GM12878 (cell line): ENCODE data around the gene ANO2. TPM values are rescaled to one million over a fixed set of nuclear protein-coding genes. Genes with fewer than 3 reads are reported as not detected.

Source experiments
- ATAC-seq: fragments of 200-7000 bp; cut with Tn5 transposase; 3 replicates; pipeline ENCODE4 v1.9.1; 2020; ENCODE audit warnings: mild to moderate bottlenecking, moderate library complexity
- BruUV-seq: library from RNA; stranded (reverse); fragments of 400-500 nt; replicated peaks from 2 replicates; lab custom pipeline; 2021; lab: Mats Ljungman, UMichigan
- CTCF ChIA-PET: fragments of 300-600 bp; sonication (Branson Sonifier 250); formaldehyde crosslinking; extraction: SDS; loops from one replicate; lab custom pipeline; 2021; ENCODE audit warnings: inconsistent platforms; lab: Yijun Ruan, JAX
- POLR2A ChIA-PET: fragments of 350-600 bp; formaldehyde crosslinking; extraction: SDS; loops from one replicate; lab custom pipeline; 2021; ENCODE audit warnings: inconsistent platforms; lab: Charles Lee
- RAD21 ChIA-PET: fragments of 300-600 bp; sonication (Branson Sonifier 250); formaldehyde crosslinking; loops from one replicate; lab custom pipeline; 2023; ENCODE audit warnings: antibody characterized with exemption; ENCODE audit not compliant: unreplicated experiment; lab: Charles Lee
- SMC1A ChIA-PET: fragments of 300-600 bp; sonication (Branson Sonifier 250); formaldehyde crosslinking; loops from one replicate; lab custom pipeline; 2023; ENCODE audit not compliant: unreplicated experiment, uncharacterized antibody; lab: Charles Lee
- DNase-seq: peaks from one replicate; pipeline ENCODE4 v3.0.0-alpha.2; 2011; ENCODE audit warnings: low read depth, low spot score
- FAIRE-seq: peaks from 3 replicates; lab custom pipeline; 2011; peaks lifted over from hg19 to GRCh38; lab: Jason Lieb, UNC
- H2AFZ ChIP-seq: 2 replicates; pipeline ENCODE4 v1.6.0; 2011; ENCODE audit warnings: low read depth, low read length, control low read depth; ENCODE audit not compliant: control insufficient read depth
- H3K27ac ChIP-seq: 2 replicates; pipeline ENCODE4 v1.5.1; 2011; ENCODE audit warnings: control low read depth; ENCODE audit not compliant: control insufficient read depth, insufficient read depth
- H3K27me3 ChIP-seq, 2 experiments: replicated peaks in 1 of 2; 2 replicates each; pipeline versions ENCODE4 v1.6.0 to v1.6.1; 2011; ENCODE audit warnings: low read length in 1 of 2; ENCODE audit not compliant: control insufficient read depth in 2 of 2, insufficient read depth in 2 of 2
- H3K36me3 ChIP-seq, 2 experiments: 2 replicates each; pipeline ENCODE4 v1.5.1; 2011; ENCODE audit warnings: low read length in 1 of 2; ENCODE audit not compliant: control insufficient read depth in 2 of 2, insufficient read depth in 2 of 2
- H3K4me1 ChIP-seq: 2 replicates; pipeline ENCODE4 v1.6.1; 2011; ENCODE audit warnings: mild to moderate bottlenecking, low read length, moderate library complexity, mixed read lengths; ENCODE audit not compliant: control insufficient read depth, insufficient read depth
- H3K4me2 ChIP-seq: 2 replicates; pipeline ENCODE4 v1.6.0; 2011; ENCODE audit warnings: control low read depth; ENCODE audit not compliant: control insufficient read depth, insufficient read depth
- H3K4me3 ChIP-seq: fragments of 200-600 bp; sonication (generic); 2 replicates; pipeline ENCODE4 v1.5.1; 2016
- H3K79me2 ChIP-seq: 2 replicates; pipeline ENCODE4 v1.6.0; 2011; ENCODE audit warnings: low read length; ENCODE audit not compliant: control insufficient read depth, insufficient read depth
- H3K9ac ChIP-seq: 2 replicates; pipeline ENCODE4 v1.8.0; 2011; ENCODE audit warnings: low read length, control low read depth, mixed read lengths; ENCODE audit not compliant: control insufficient read depth, insufficient read depth
- H3K9me3 ChIP-seq: replicated peaks from 3 replicates; pipeline ENCODE4 v1.5.1; 2011; ENCODE audit warnings: mild to moderate bottlenecking, low read length; ENCODE audit not compliant: control insufficient read depth, insufficient read depth
- H4K20me1 ChIP-seq: 2 replicates; pipeline ENCODE4 v1.6.0; 2011; ENCODE audit not compliant: control insufficient read depth, insufficient read depth
- BMI1 ChIP-seq: fragments of 450-650 bp; IDR thresholded peaks from 2 replicates; pipeline ENCODE4 v1.6.1; 2016; ENCODE audit warnings: mild to moderate bottlenecking, moderate library complexity, borderline replicate concordance
- CEBPZ ChIP-seq: fragments of 150-350 bp; IDR thresholded peaks from 2 replicates; pipeline ENCODE4 v1.6.1; 2016; ENCODE audit warnings: low read depth, low read length
- CHD1 ChIP-seq: IDR thresholded peaks from 2 replicates; pipeline ENCODE4 v1.6.1; 2012; ENCODE audit warnings: low read depth, low read length, improper control_type of control experiment
- NFYA ChIP-seq: IDR thresholded peaks from 2 replicates; pipeline ENCODE4 v1.6.1; 2011; ENCODE audit warnings: low read depth, mild to moderate bottlenecking, low read length, improper control_type of control experiment, borderline replicate concordance
- NR2C2 ChIP-seq: IDR thresholded peaks from 2 replicates; pipeline ENCODE4 v1.6.1; 2011; ENCODE audit warnings: borderline replicate concordance, low read depth; ENCODE audit not compliant: control insufficient read depth, insufficient read length
- PAX8 ChIP-seq: fragments of 450-650 bp; IDR thresholded peaks from 2 replicates; pipeline ENCODE4 v1.6.1; 2017; ENCODE audit warnings: mild to moderate bottlenecking, moderate library complexity
- PKNOX1 ChIP-seq: fragments of 450-650 bp; IDR thresholded peaks from 2 replicates; pipeline ENCODE4 v1.6.1; 2016; ENCODE audit warnings: mild to moderate bottlenecking
- PML ChIP-seq: IDR thresholded peaks from 2 replicates; pipeline ENCODE4 v1.6.1; 2012; ENCODE audit warnings: low read length, inconsistent platforms
- POU2F2 ChIP-seq: IDR thresholded peaks from 3 replicates; pipeline ENCODE4 v1.6.1; 2011; ENCODE audit warnings: low read depth, mild to moderate bottlenecking, low read length, borderline replicate concordance
- SMAD1 ChIP-seq: fragments of 450-650 bp; IDR thresholded peaks from 2 replicates; pipeline ENCODE4 v1.6.1; 2018; ENCODE audit warnings: mild to moderate bottlenecking, low read depth; ENCODE audit not compliant: partially characterized antibody
- SRF ChIP-seq, 2 experiments: IDR thresholded peaks; 2 replicates each; pipeline ENCODE4 v1.6.1; 2011; ENCODE audit warnings: low read depth in 2 of 2, low read length in 2 of 2, mild to moderate bottlenecking in 1 of 2, moderate library complexity in 1 of 2
- SUPT20H ChIP-seq: IDR thresholded peaks from 2 replicates; pipeline ENCODE4 v1.6.1; 2011; ENCODE audit warnings: low read depth, mild to moderate bottlenecking, low read length, moderate library complexity, borderline replicate concordance; ENCODE audit not compliant: control insufficient read depth
- WGBS: methylation state at CpG from one replicate; pipeline ENCODE4 v1.1.6; 2016; ENCODE audit warnings: low lambda C conversion rate; ENCODE audit not compliant: insufficient replicate concordance, insufficient coverage; ENCODE audit errors: missing lambda C conversion rate; 5-methylcytosine and 5-hydroxymethylcytosine counted together
- in situ Hi-C: fragments of 300-500 bp; cut with MboI; formaldehyde crosslinking; loops from 9 replicates; pipeline ENCODE4 v1.14.3; 2018; ENCODE audit warnings: mixed read lengths
- intact Hi-C: fragments of 100-400 bp; cut with micrococcal nuclease; formaldehyde crosslinking; loops from one replicate; pipeline ENCODE4 v1.14.2; 2022; ENCODE audit not compliant: unreplicated experiment
- polyA plus RNA-seq, 11 experiments: library from polyadenylated mRNA; depleted of rRNA in 4 of 11; unstranded in 6 of 11; stranded (reverse) in 5 of 11; fragments of >200 nt; fragmentation: Nextera tagmentation in 4 of 11; fragmentation: Illumina TruSeq in 1 of 11; extraction: Ambion mirVana in 4 of 11; extraction: Trizol in 1 of 11; gene quantifications; 1 replicate in 1 of 11; 2 replicates in 10 of 11; pipeline versions ENCODE4 v1.2.1 to v1.2.3, GENCODE V29; 2011 to 2016; ENCODE audit warnings: inconsistent platforms in 2 of 11, missing spikeins in 2 of 11, low read depth in 1 of 11
- total RNA-seq, 4 experiments: library from RNA; depleted of rRNA in 3 of 4; stranded (reverse); fragments of >200 nt in 3 of 4; fragmentation: Illumina TruSeq in 1 of 4; extraction: Trizol in 1 of 4; gene quantifications; 2 replicates each; pipeline versions ENCODE4 v1.2.1 to v1.2.3, GENCODE V29; 2013 to 2021
- TF ChIP-seq, protein P1 (sequence below), 3 experiments: IDR thresholded peaks in 2 of 3; conservative IDR thresholded peaks in 1 of 3; 2 replicates each; pipeline ENCODE4 v1.5.1; 2011; ENCODE audit warnings: low read depth in 3 of 3, low read length in 3 of 3, mild to moderate bottlenecking in 3 of 3, control low read depth in 2 of 3, moderate library complexity in 2 of 3, inconsistent platforms in 1 of 3, mixed read lengths in 1 of 3; ENCODE audit not compliant: control insufficient read depth in 2 of 3, insufficient read depth in 1 of 3; ENCODE audit errors: extremely low read depth in 1 of 3
- TF ChIP-seq, protein P2 (sequence below): fragments of 450-650 bp; IDR thresholded peaks from 2 replicates; pipeline ENCODE4 v1.6.1; 2014; ENCODE audit warnings: mild to moderate bottlenecking

Gene ANO2
- total and polyA plus RNA-seq, 10 of the 15 experiments (the other 5 are each of a cell fraction or from before 2014, with no cell fraction given) = not detected

GRCh38 chr12:5689773-5690172 lies 255.3 kb downstream of the ANO2 start (continued):
- TF ChIP-seq SMAD1 = no peak
- TF ChIP-seq PML = no peak

- intact Hi-C loops (no loop called here), in situ Hi-C loops (no loop called here)
- Histone ChIP-seq H3K4me1 (no peaks in the 10 kb centered on the region; the same call in 1 of the 2 replicates), H3K27me3 (no peaks in the 10 kb centered on the region), H3K36me3 (no peaks in the 10 kb centered on the region), H3K9ac (no peak overlapping the region), H3K79me2 (no peaks in the 10 kb centered on the region), H3K27ac (no peak overlapping the region), H3K4me3 (no peak overlapping the region), H2AFZ (no peak overlapping the region), H4K20me1 (no peaks in the 10 kb centered on the region), H3K9me3 (no peaks in the 10 kb centered on the region), H3K4me2 (no peak overlapping the region)
- WGBS = 22% methylated on average over 2 of the region's 2 CpGs
- ChIA-PET RAD21 (no interaction called here), POLR2A (no interaction called here), SMC1A (no interaction called here), CTCF (no interaction called here)
- BruUV-seq = no TSS peak
- no peak for ATAC-seq
- FAIRE-seq = no peak
- DNase-seq = no peak
- TF ChIP-seq, protein P1, sequence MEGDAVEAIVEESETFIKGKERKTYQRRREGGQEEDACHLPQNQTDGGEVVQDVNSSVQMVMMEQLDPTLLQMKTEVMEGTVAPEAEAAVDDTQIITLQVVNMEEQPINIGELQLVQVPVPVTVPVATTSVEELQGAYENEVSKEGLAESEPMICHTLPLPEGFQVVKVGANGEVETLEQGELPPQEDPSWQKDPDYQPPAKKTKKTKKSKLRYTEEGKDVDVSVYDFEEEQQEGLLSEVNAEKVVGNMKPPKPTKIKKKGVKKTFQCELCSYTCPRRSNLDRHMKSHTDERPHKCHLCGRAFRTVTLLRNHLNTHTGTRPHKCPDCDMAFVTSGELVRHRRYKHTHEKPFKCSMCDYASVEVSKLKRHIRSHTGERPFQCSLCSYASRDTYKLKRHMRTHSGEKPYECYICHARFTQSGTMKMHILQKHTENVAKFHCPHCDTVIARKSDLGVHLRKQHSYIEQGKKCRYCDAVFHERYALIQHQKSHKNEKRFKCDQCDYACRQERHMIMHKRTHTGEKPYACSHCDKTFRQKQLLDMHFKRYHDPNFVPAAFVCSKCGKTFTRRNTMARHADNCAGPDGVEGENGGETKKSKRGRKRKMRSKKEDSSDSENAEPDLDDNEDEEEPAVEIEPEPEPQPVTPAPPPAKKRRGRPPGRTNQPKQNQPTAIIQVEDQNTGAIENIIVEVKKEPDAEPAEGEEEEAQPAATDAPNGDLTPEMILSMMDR (IDR thresholded peaks at IDR 0.05 in 2 of 3, conservative IDR thresholded peaks at IDR 0.05 in 1 of 3; ENCODE audit: control insufficient read depth in 2 of 3, extremely low read depth in 1 of 3, insufficient read depth in 1 of 3, low read depth in 3 of 3, low read length in 3 of 3) = no peak
- TF ChIP-seq NFYA = no peak
- TF ChIP-seq SUPT20H = no peak
- TF ChIP-seq POU2F2 = no peak
- no peak for TF ChIP-seq CHD1
- TF ChIP-seq BMI1 = no peak
- TF ChIP-seq, protein P2, sequence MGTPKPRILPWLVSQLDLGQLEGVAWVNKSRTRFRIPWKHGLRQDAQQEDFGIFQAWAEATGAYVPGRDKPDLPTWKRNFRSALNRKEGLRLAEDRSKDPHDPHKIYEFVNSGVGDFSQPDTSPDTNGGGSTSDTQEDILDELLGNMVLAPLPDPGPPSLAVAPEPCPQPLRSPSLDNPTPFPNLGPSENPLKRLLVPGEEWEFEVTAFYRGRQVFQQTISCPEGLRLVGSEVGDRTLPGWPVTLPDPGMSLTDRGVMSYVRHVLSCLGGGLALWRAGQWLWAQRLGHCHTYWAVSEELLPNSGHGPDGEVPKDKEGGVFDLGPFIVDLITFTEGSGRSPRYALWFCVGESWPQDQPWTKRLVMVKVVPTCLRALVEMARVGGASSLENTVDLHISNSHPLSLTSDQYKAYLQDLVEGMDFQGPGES = no peak
- TF ChIP-seq SRF (IDR thresholded peaks at IDR 0.05; ENCODE audit: low read depth in 2 of 2, low read length in 2 of 2) = no peak
- no peak for TF ChIP-seq PKNOX1
- no peak for TF ChIP-seq PAX8
- TF ChIP-seq NR2C2 = no peak
- TF ChIP-seq CEBPZ = no peak
Measured at GRCh38 chr12:5688226-5688625, 256.8 kb downstream of the ANO2 start.
